SW 1271 (cell line): ENCODE measurements around the gene TBC1D1.
"Not testable (repeated sequence)": the region's sequence is repeated elsewhere in the genome, so short reads cannot be mapped to it uniquely, and the experiment has no call there.

Source experiments
- DNase-seq, 2 experiments: peaks; one replicate each; lab custom pipeline; 2025; lab: John Stamatoyannopoulos, UW

The TBC1D1 gene

GRCh38 chr4:37968747-37969146, 77.9 kb downstream of the TBC1D1 start:
- DNase-seq: no peak

- DNase-seq: peak in 1 of 2 experiments; percentile 19
These were observed 79.8 kb downstream of the TBC1D1 start for GRCh38 chr4:37970702-37971101.

- DNase-seq: no peak
These were observed 80.3 kb downstream of the TBC1D1 start for GRCh38 chr4:37971202-37971601.

GRCh38 chr4:37973441-37973840, 82.6 kb downstream of the TBC1D1 start:
- no peak for DNase-seq

- not testable (repeated sequence) for DNase-seq
These were observed 84.5 kb downstream of the TBC1D1 start for GRCh38 chr4:37975321-37975822.

- no peak for DNase-seq
These were observed 85.6 kb downstream of the TBC1D1 start for GRCh38 chr4:37976507-37976906.

- DNase-seq: peak; percentile 21 to 67
These were observed 86.1 kb downstream of the TBC1D1 start for GRCh38 chr4:37976991-37977470.

GRCh38 chr4:37977471-37978247, 86.8 kb downstream of the TBC1D1 start:
- peak; percentile 28 to 58 for DNase-seq

- DNase-seq: peak in 1 of 2 experiments; percentile 51
These were observed 87.5 kb downstream of the TBC1D1 start for GRCh38 chr4:37978248-37978924.

- DNase-seq: no peak
These were observed 89.4 kb downstream of the TBC1D1 start for GRCh38 chr4:37980246-37980645.

GRCh38 chr4:37981425-37981824, 90.5 kb downstream of the TBC1D1 start:
- DNase-seq: no peak

GRCh38 chr4:37981844-37982720, 91.2 kb downstream of the TBC1D1 start:
- DNase-seq: peak in 1 of 2 experiments; percentile 10

GRCh38 chr4:37982736-37983135, 91.9 kb downstream of the TBC1D1 start:
- no peak for DNase-seq

- no peak for DNase-seq
These were observed 93.1 kb downstream of the TBC1D1 start for GRCh38 chr4:37983951-37984350.

- no peak for DNase-seq
These were observed 94.9 kb downstream of the TBC1D1 start for GRCh38 chr4:37985730-37986275.

- no peak for DNase-seq
These were observed 97.8 kb downstream of the TBC1D1 start for GRCh38 chr4:37988670-37989069.

GRCh38 chr4:37989398-37990260, 98.7 kb downstream of the TBC1D1 start:
- no peak for DNase-seq

GRCh38 chr4:37990731-37991245, 99.9 kb downstream of the TBC1D1 start:
- no peak for DNase-seq

- DNase-seq: no peak
These were observed 100.9 kb downstream of the TBC1D1 start for GRCh38 chr4:37991623-37992410.

- DNase-seq: no peak
These were observed 102.9 kb downstream of the TBC1D1 start for GRCh38 chr4:37993806-37994205.
